OCI-LY1 (cell line): ENCODE results near the gene FOXN3.

Experiments used
- CTCF ChIP-seq: fragments of 200-600 bp; sonication (generic), shearing (Covaris generic); IDR thresholded peaks from 2 replicates; pipeline ENCODE4 v1.5.1; 2017; ENCODE audit warnings: mild to moderate bottlenecking, antibody characterized with exemption, low read length, moderate library complexity, mixed read lengths
- EZH2 ChIP-seq: fragments of 200-600 bp; sonication (generic), shearing (Covaris generic); IDR thresholded peaks from 2 replicates; pipeline ENCODE4 v1.8.0; 2017; ENCODE audit warnings: borderline replicate concordance, mixed run types, mild to moderate bottlenecking, antibody characterized with exemption, low read length, moderate library complexity, mixed read lengths

DNA sequence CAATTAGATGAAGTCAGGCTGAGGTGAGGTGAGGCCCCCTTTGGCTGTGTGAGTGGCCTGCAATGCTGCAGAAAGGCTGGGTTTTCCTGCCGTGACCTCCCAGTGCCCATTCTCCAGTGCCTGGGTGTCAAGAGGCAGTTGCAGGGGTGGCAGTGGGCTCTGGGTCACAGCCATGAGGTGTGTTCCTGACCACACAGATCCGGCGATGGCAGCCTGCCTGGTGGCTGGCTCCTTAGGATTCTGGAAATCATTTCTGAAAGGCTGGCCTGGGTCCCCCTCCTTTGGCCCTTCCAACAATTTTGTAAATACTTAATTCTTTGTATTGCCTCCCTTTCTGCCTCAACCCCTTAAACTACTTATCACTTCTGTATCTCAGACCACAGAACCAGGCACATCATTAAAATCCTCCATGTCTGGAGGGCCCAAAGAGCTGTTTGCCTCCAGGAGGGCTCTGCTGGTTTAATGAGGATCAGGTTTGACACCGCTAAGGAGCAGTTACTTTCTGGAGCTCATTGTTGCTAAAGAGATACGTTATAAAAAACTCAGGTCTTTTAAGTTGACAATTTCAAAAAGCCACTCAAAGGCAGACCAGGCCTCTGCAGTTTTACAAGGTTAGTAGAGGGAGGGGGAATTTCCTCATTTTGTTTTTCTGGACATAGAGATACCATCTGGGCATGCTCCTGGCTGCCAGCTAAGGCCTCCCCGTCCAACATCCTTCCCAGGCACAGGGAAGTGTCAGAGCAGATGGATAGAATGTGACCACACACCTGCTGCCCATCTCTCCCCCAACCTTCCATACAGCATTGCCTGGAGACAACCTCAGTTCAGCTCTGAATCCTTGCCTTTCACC lies 204.4 kb downstream of the FOXN3 start:
- TF ChIP-seq CTCF (no peak), EZH2 (no peak)
